GM12892 (cell line): Measurements from ENCODE around the gene ST8SIA2. TPM values are rescaled to one million over a fixed set of nuclear protein-coding genes. Genes with fewer than 3 reads are reported as not detected.

Experiments used
- DNase-seq: peaks from one replicate; pipeline ENCODE4 v3.0.0; 2011; ENCODE audit not compliant: insufficient read length
- FAIRE-seq: peaks from 2 replicates; lab custom pipeline; 2011; peaks lifted over from hg19 to GRCh38; lab: Jason Lieb, UNC
- POLR2A ChIP-seq: IDR thresholded peaks from 2 replicates; pipeline ENCODE4 v1.6.1; 2011; ENCODE audit warnings: low read depth, low read length, control low read depth
- POLR2AphosphoS5 ChIP-seq: IDR thresholded peaks from 2 replicates; pipeline ENCODE4 v1.6.1; 2011; ENCODE audit warnings: low read depth, low read length, control low read depth
- TAF1 ChIP-seq: IDR thresholded peaks from 2 replicates; pipeline ENCODE4 v1.6.1; 2011; ENCODE audit warnings: low read depth, mild to moderate bottlenecking, control low read depth, low read length, borderline replicate concordance
- polyA plus RNA-seq: library from polyadenylated mRNA; unstranded; fragments of >200 nt; gene quantifications from one replicate; pipeline ENCODE4 v1.2.1, GENCODE V29; 2012; ENCODE audit warnings: missing spikeins, inconsistent platforms; ENCODE audit not compliant: missing spikeins

ST8SIA2 gene, protein sequence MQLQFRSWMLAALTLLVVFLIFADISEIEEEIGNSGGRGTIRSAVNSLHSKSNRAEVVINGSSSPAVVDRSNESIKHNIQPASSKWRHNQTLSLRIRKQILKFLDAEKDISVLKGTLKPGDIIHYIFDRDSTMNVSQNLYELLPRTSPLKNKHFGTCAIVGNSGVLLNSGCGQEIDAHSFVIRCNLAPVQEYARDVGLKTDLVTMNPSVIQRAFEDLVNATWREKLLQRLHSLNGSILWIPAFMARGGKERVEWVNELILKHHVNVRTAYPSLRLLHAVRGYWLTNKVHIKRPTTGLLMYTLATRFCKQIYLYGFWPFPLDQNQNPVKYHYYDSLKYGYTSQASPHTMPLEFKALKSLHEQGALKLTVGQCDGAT
- not detected for polyA plus RNA-seq

DNA sequence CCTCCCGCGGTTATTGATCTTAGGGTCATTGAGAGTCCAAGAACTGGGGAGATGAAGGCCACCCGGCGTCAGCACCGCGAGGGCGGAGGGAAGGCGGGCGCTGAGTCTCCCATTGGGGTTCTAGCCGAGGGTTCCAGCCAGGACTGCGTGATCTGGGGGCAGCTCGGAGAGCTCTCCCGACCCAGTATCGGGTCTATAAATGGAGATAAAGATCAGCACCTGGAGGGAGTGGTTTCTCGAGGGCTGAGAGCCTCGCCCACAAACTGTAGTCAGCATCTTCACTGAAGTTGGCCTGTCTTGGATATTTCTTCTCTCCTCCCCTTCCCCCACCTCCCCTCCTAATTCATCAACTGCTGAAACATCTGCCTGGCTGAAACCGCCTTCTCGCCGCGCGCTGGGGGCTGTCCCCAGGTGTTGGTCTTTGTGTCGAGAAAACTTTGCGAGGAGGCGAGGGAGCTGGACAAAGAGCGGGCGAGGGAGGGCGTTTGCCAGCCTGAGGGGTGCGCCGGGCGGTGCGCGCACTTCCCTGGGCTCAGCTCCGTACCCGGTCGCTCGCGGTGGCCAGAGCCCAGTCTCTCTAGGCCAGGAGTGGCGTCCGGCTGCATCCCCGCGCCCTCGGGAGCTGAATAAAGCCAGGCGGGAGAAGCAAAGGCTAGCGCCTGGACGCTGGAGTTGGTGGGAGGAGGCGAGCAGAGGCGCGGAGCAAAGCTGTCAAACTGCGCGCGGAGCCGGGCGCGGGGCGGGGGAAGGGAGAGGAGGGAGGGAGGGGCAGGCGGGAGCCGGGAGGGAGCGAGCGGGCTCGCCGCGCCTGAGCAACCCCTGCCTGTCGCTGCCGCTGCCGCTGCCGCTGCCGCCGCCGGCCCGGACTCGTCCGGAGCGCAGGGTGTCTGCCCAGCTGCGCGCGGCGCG, at the start of gene ST8SIA2:
TSS of gene ST8SIA2 (plus strand) at position 811 of the 909 bp plus-strand sequence. CDS start 184 bp downstream, outside the sequence.
- FAIRE-seq (no peak), DNase-seq (no peak)
- TF ChIP-seq POLR2AphosphoS5 = no peak
- TF ChIP-seq TAF1 = no peak
- TF ChIP-seq POLR2A = no peak

DNA sequence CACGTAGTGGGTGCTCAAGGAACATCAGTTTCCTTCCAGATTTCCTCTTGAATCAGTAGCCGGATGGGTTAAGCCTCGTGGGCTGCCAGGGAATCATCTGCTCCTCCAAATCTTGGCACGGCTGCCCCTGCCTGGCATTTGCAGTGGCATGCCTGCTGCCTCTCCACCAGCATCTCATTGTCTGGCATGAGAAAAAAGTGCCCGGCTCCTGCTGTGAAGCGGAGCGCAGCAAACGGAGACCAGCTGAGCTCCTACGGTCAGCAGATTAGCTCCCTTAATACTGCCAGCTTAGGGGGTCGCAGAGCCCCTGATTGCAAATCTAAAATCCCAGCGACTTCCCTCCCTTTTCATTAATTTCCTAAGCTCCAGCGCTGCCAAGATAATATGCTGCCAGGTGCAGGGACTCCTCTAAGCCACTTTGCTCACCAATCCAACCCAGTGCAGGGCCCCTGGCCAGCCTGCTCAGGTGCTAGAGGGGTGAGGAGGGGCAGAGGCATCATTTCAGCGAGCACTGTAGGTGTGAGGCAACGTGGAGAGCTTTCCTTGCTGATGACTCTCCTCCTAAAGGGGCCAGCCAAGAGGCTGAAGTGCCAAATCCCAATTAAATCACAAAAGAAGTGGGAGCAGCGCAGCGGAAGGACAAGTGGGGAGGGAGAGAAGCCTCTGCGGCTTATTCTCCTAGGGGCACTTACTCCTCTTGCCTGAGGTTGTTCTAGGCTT, 49.6 kb upstream of the ST8SIA2 start:
- FAIRE-seq (no peak), DNase-seq (no peak)

DNA sequence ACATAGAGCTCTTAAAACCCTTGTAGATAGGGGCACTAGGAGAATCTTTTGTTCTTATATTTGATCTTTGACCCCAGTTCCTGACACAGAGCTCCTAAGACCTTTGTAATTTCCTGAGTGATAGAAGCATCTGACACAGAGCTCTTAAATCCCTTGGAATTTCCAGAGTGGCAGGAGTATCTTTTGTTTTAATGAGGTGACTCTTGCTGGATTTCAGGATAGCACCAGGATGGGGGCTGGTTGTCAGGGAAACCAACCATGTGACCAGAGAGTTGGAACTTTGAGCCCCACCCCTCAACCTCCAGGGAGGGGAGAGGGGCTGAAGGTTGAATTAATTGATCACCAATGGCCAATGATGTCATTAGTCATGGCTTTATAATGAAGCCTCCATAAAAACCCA, 47.6 kb upstream of the ST8SIA2 start:
- no peak for FAIRE-seq

More for the DNA sequence above, 49.6 kb upstream of the ST8SIA2 start:
- no peak for TF ChIP-seq POLR2A
- no peak for TF ChIP-seq POLR2AphosphoS5
- TF ChIP-seq TAF1 = no peak

DNA sequence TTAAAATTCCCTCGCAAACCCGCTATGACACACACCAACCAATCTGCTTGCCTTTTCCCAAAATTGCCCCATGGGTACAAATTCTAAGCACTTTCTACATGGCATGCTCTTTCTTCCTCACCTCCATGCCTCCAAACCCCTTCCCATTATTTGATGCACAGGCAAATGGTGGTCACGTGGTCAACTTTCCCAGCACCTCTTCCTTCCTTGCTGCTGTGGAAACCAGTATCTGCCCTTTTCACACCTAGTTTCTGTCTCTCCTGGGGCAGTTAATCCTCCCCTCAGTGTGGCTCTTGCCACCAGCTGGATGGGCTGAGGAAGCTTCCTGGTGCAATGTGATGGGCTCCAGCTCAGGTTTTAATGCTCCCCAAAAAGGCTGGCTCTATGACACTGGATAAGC, 38.4 kb upstream of the ST8SIA2 start:
- TF ChIP-seq POLR2AphosphoS5 (no peak), POLR2A (no peak), TAF1 (no peak)
- FAIRE-seq (no peak), DNase-seq (no peak)

More for the DNA sequence above, 47.6 kb upstream of the ST8SIA2 start:
- no peak for DNase-seq
- TF ChIP-seq POLR2AphosphoS5 (no peak), POLR2A (no peak), TAF1 (no peak)

DNA sequence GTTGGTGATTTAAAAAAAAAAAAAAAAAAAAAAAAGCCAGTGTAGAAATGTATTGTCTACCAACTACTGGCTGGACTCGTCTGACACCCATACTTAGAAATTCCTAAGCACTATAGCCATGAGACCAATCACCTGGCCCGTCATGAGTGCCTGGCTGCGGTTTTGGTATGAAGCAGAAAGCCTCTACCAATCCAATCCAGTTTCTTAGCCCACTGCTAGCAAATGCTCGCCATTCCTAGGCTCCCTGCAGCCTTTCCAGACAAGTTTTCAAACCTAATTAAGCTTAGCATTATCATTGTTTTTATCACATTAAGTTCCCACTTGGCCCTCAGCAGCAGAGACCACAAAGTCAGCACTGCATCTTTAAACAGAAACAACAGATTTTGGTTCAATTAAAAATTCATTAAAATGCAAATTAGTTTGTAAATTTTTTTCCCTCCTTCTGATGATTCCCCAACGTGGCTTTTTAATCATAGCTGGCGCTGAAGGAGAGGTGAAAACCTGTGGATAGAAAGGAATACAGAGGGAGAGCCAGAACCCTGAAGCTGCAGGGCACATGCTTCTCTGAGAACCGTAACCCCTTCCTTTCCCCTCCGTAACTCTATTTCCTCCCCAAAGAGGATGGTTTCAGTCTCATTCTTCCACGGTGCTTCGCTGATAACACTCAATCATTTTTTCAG, 32.2 kb upstream of the ST8SIA2 start:
- no peak for DNase-seq
- FAIRE-seq = no peak
- TF ChIP-seq POLR2AphosphoS5 (no peak), TAF1 (no peak), POLR2A (no peak)

DNA sequence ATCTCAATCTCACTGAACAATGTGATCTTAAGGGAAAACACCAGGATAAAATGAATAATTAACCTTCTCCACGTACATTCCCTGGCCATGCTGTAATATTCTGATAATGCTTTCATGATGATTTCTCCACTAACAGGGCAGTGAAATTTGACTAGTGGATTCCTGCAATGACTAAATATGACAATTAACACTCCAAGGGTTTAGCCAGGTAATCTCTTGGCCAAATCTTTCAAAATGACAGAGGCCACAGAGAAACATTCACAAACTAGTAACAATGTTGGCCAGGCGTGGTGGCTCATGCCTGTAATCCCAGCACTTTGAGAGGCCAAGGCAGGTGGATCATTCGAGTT, 31.7 kb upstream of the ST8SIA2 start:
- no peak for FAIRE-seq

DNA sequence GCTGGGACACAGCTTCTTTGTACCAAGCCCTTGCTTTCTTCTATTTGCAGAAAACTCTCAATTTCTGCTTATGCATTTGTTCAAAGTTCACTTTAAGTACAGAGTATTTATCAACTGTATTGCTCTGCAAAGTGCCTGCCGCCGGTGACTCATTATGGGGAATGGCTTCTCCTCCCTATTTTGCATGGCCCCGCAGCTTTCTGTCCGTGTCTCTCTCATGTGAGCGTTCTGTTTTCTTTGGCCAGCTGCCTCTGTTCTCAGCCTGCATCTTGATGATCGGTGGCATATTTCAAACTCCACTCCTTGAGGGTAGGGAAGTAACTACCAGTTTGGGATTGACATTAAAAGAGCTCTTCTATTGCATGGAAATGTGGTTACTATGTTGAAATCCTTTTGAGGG, 28.6 kb upstream of the ST8SIA2 start:
- no peak for DNase-seq
- FAIRE-seq = no peak
- TF ChIP-seq POLR2A = no peak
- TF ChIP-seq POLR2AphosphoS5 = no peak
- TF ChIP-seq TAF1 = no peak

More for the DNA sequence above, 31.7 kb upstream of the ST8SIA2 start:
- TF ChIP-seq POLR2AphosphoS5 (no peak), TAF1 (no peak), POLR2A (no peak)
- DNase-seq = no peak

DNA sequence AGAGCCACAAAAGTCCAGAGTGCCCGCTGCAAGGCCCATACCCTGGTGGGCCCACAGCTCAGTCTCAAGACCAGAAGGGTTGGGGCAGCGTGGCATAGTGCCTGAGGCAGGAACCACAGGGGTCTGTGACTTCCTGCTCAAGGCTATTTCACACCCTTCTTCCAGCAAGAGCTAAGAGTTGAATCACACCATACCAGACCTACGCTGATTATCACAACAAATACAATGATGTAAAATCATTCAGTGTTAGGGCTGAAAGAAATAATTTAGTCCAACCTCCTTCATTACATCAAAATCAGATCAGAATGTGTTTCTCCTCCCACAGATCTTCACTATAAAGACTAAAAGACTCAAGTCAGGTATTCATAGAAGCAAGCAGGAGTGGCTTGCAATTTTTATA, 27.8 kb upstream of the ST8SIA2 start:
- FAIRE-seq (no peak), DNase-seq (no peak)
- TF ChIP-seq POLR2A (no peak), POLR2AphosphoS5 (no peak), TAF1 (no peak)

DNA sequence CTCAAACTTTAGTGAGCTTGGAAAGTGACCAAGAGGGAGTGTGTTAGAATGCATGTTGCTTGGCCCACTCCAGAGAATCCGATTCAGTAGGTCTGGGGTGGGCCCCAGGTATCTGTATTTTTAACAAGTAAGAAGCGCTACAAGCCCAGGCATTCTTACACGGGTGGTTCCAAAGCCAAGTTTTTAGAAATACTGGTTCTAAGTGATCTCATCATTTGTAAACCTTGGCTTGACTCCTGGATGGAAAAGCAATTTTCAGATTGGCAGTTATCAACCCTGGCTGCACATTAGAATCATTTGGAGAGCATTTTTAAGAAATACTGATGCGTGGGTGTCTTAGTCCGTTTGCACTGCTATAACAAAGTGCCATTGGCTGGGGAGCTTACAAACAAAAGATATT, 27.3 kb upstream of the ST8SIA2 start:
- TF ChIP-seq POLR2AphosphoS5 = no peak
- TF ChIP-seq POLR2A = no peak
- TF ChIP-seq TAF1 = no peak
- DNase-seq (no peak), FAIRE-seq (no peak)

DNA sequence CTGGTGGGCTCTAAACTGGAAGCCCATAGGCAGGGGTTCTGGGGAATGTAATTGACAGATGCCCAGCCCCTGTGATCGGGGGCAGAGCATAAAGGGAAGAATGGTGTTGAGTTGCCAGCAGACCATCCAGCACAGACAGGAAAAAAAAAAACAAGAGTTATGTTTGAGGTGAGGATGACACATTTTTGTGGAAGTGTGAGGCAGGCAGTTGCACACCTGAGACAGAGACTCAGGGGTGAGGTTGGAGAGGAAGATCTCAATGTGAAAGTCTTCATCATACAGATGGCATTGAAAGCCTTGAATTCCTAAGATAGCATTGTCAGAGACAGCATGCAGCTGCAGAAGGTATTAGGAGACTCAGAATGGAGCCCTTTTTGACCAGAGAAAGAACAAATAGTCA, 18.6 kb upstream of the ST8SIA2 start:
- FAIRE-seq = no peak
- TF ChIP-seq POLR2A = no peak
- no peak for TF ChIP-seq POLR2AphosphoS5
- TF ChIP-seq TAF1 = no peak
- no peak for DNase-seq

DNA sequence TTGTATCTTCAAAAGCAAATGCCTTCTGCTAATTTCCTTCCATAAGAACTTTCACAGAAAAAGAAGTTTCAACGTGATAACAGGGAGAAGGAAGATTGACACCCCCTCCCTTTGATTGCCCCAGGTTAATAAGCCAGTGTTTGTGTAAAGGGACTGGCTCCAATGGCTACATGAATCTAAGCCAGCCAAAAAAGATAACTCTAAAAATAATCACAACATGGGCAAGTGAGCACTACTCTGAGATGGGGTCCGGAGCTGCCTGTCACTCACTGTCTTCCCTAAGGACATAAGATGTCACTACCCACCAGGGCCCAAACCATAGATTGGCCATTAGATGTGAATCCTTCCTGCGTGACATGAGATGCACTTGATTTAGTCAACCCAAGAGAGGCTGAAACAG, 17.6 kb upstream of the ST8SIA2 start:
- FAIRE-seq = no peak
- no peak for DNase-seq
- TF ChIP-seq POLR2A (no peak), TAF1 (no peak), POLR2AphosphoS5 (no peak)
